Frontal cortex (tissue), 4 donors: ENCODE measurements around the gene CXCR4. TPM values are rescaled to one million over a fixed set of nuclear protein-coding genes. Genes with fewer than 3 reads are reported as not detected.
A peak's percentile ranks its signal among the peaks of the same experiment; 100 is the strongest.

ENCODE experiments used
- DNase-seq, 2 donors: peaks; one replicate each; pipeline ENCODE4 v3.0.0; 2012; ENCODE audit warnings: low spot score in 2 of 2
- FAIRE-seq: peaks from 2 replicates; lab custom pipeline; 2012; peaks lifted over from hg19 to GRCh38; lab: Jason Lieb, UNC
- total RNA-seq: library from RNA; depleted of rRNA; stranded (reverse); fragments of >200 nt; gene quantifications from one replicate; pipeline ENCODE4 v1.2.3, GENCODE V29; 2014
- donor health status: control.
- donor health status: control.
- donor health status: control.

CXCR4 gene
- total RNA-seq: 68.5 TPM

GRCh38 chr2:136117909-136118818 is at the start of gene CXCR4:
Gene CXCR4, minus strand, starts transcription at chr2:136118149. Its CDS starts 89 bp downstream, at chr2:136118060.
- no peak for FAIRE-seq
- DNase-seq: peak; percentile 62 to 69

GRCh38 chr2:136164280-136164776 is 46.4 kb upstream of the CXCR4 start:
- FAIRE-seq (no peak), DNase-seq (no peak)

- FAIRE-seq (no peak), DNase-seq (no peak)
Observed at GRCh38 chr2:136162438-136162837, 44.5 kb upstream of the CXCR4 start.

- FAIRE-seq: no peak
Observed at GRCh38 chr2:136156411-136156810, 38.5 kb upstream of the CXCR4 start.

GRCh38 chr2:136154384-136154783 is 36.4 kb upstream of the CXCR4 start:
- FAIRE-seq: no peak
- DNase-seq: no peak

More at GRCh38 chr2:136156411-136156810, 38.5 kb upstream of the CXCR4 start:
- no peak for DNase-seq

- DNase-seq: no peak
- no peak for FAIRE-seq
Observed at GRCh38 chr2:136151021-136151971, 33.3 kb upstream of the CXCR4 start.

GRCh38 chr2:136149011-136149410 is 31.1 kb upstream of the CXCR4 start:
- FAIRE-seq (no peak), DNase-seq (no peak)

- no peak for DNase-seq
- no peak for FAIRE-seq
Observed at GRCh38 chr2:136146564-136146963, 28.6 kb upstream of the CXCR4 start.

GRCh38 chr2:136143603-136144451 is 25.9 kb upstream of the CXCR4 start:
- DNase-seq (no peak), FAIRE-seq (no peak)

- no peak for DNase-seq
- no peak for FAIRE-seq
Observed at GRCh38 chr2:136141510-136142149, 23.7 kb upstream of the CXCR4 start.

- FAIRE-seq: no peak
- no peak for DNase-seq
Observed at GRCh38 chr2:136139631-136140030, 21.7 kb upstream of the CXCR4 start.

- FAIRE-seq: no peak
- DNase-seq: no peak
Observed at GRCh38 chr2:136137982-136138381, 20.0 kb upstream of the CXCR4 start.

GRCh38 chr2:136136931-136137330 is 19.0 kb upstream of the CXCR4 start:
- DNase-seq (no peak), FAIRE-seq (no peak)

- DNase-seq: no peak
- FAIRE-seq: no peak
Observed at GRCh38 chr2:136135921-136136906, 18.3 kb upstream of the CXCR4 start.

GRCh38 chr2:136135462-136135861 is 17.5 kb upstream of the CXCR4 start:
- FAIRE-seq: no peak
- no peak for DNase-seq

GRCh38 chr2:136134126-136134525 is 16.2 kb upstream of the CXCR4 start:
- FAIRE-seq (no peak), DNase-seq (no peak)

- FAIRE-seq (no peak), DNase-seq (no peak)
Observed at GRCh38 chr2:136133586-136133985, 15.6 kb upstream of the CXCR4 start.

- FAIRE-seq (no peak), DNase-seq (no peak)
Observed at GRCh38 chr2:136133176-136133575, 15.2 kb upstream of the CXCR4 start.
